Gastrocnemius medialis (tissue), 4 donors: Measurements from ENCODE around the gene SPIRE1.

ENCODE experiments used
- POLR2A ChIP-seq, 2 donors: fragments of 450-650 bp; IDR thresholded peaks; one replicate each; pipeline ENCODE4 v1.6.1; 2017; ENCODE audit warnings: antibody characterized with exemption in 2 of 2, mild to moderate bottlenecking in 2 of 2, moderate library complexity in 2 of 2
- TF ChIP-seq, protein P1 (sequence below), 5 experiments: fragments of 450-650 bp in 3 of 5; fragments of 200-600 bp in 2 of 5; sonication (generic) in 2 of 5; IDR thresholded peaks in 4 of 5; conservative IDR thresholded peaks in 1 of 5; 1 replicate in 4 of 5; 2 replicates in 1 of 5; pipeline ENCODE4 v1.5.1; 2016 to 2019; ENCODE audit warnings: antibody characterized with exemption in 5 of 5, mild to moderate bottlenecking in 3 of 5, moderate library complexity in 3 of 5

DNA sequence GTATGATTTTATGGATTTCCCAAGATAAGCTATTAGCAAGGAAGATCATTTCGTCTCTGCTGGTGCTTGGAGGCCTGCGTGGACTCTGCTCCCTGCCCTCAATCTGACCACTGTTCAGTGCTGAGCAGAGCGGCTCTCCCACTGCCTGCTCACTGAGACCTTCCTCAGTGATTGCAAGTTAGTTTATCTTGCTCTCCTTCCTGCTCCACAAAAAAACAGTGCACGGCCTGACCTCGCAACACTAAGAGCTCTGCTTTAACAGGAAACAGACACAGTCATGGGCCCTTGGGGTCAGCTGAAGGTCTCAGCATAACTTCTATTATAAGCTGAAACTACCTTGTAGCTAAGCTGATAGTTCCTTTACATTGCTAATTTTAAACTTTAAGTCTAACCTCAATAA is 197.0 kb downstream of the SPIRE1 start:
- TF ChIP-seq, protein P1, sequence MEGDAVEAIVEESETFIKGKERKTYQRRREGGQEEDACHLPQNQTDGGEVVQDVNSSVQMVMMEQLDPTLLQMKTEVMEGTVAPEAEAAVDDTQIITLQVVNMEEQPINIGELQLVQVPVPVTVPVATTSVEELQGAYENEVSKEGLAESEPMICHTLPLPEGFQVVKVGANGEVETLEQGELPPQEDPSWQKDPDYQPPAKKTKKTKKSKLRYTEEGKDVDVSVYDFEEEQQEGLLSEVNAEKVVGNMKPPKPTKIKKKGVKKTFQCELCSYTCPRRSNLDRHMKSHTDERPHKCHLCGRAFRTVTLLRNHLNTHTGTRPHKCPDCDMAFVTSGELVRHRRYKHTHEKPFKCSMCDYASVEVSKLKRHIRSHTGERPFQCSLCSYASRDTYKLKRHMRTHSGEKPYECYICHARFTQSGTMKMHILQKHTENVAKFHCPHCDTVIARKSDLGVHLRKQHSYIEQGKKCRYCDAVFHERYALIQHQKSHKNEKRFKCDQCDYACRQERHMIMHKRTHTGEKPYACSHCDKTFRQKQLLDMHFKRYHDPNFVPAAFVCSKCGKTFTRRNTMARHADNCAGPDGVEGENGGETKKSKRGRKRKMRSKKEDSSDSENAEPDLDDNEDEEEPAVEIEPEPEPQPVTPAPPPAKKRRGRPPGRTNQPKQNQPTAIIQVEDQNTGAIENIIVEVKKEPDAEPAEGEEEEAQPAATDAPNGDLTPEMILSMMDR (IDR thresholded peaks at IDR 0.05 in 4 of 5, conservative IDR thresholded peaks at IDR 0.05 in 1 of 5) = no peak
- TF ChIP-seq POLR2A (IDR thresholded peaks at IDR 0.05) = no peak
